RKO (cell line): Measurements from ENCODE around the gene SH3GLB1.

Experiments
- DNase-seq: peaks from one replicate; pipeline ENCODE4 v3.0.0-alpha.2; 2016; ENCODE audit warnings: low spot score

SH3GLB1 gene

DNA sequence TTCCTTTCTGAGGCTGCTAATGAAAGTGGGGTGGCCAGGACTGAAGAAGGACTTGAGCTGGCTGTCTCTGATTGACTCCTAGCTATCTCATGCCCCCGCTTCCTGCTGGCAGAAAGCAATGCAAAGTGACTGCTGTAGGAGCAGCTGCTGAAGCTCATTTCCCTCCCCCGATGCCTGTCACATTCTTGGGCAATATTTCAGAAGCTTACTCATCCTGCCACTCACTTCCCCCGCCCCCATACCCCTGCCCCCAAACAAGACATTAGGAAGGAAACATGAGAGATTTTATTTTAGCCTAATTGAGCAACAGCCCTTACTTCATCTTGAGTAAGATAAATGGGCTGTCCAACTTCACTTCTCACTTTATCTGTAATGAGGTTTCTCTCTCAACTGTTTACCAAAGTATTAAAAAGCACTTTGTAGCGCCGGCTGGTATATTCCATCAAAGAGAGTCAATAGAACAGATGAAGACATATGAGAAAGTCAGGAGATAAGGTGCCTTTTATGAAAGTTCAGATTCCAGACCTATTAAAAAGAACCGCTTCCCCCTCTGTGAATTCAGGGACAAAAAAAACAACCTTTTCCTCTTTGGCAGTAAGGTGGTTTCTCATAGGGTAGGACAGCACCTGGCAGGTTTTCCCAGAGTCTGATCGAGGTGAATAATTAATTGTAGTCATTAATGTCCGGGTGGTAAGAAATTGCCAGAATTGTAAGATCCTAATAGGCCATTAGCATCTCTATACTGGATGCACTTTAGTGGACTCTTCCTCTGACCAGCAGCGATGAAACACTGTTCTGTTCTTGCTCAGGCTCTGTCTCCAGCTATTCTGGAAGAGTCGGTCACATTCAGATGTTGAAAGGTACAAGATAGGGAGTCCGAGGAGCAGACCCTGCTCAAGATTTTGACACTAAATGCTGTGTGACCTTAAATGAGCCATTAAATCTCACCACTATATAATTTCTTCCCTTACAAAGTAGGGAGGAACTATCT is 70.2 kb downstream of the SH3GLB1 start:
- peak; percentile 99 for DNase-seq

DNA sequence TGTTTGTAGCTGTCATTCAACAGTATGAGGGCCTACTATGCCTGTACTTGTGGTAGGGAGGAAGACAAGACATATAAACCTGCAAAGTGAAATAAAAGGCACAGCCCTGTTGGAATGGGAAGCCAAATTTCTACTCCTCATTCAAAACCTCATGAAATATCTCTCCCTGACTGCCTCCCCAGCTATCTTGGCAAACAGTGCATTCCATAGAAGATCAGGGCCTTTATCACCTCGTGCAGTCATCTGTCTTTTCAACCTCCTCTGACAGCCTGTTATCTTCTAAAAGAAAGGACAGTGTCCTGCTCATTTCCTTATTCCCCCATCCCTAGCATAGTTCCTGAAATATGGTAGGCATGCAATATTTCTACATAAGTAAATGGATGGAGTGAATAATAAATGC is 71.0 kb downstream of the SH3GLB1 start:
- no peak for DNase-seq

DNA sequence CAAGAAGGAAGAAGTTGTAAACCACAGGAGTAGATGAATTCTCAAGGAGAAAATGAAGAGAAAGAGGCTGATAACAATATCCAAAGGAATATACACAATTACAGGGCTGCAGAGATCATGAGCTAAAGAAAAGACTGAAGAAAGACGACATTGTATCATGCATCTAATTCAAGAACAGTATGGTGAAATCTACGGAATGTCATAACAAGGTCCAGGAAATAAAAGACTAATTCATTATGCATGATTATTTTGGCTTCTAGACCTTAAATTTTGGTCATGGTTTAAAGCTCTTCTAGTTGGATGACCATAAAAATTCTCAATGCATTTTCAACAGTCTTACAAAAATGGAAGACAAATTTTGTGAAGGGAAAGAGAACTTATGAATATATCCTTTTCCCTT is 71.7 kb downstream of the SH3GLB1 start:
- no peak for DNase-seq

DNA sequence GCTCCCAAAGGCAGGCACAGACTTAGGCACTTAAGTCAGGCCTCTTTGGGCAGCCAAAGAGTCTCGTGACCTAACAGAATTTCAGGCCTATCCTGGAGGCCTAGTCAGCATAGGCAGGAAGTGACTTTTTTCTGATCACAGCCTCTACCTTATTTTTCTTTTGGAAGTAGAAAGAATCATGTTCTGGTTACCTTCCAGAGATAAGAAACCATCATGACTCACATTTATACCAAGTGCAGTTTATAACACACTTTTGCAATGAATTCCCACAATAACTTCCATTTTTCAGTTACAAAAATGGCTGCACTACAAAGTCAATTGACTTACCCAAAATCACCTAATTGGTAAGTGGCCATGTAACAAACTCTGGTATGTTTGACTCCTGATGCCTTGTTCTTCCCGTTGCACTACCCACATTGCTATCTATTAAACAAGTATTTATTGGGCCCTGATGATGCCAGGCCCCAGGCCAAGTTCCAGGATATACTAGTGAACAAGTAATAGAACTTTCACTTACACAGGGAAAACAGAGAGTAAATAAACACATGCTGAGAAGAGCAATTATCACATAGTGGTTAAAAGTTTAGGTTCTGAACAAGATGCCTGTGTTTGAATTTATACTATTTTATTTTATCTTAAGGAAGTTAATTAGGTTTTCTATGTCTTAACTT is 74.3 kb downstream of the SH3GLB1 start:
- peak; percentile 22 for DNase-seq

DNA sequence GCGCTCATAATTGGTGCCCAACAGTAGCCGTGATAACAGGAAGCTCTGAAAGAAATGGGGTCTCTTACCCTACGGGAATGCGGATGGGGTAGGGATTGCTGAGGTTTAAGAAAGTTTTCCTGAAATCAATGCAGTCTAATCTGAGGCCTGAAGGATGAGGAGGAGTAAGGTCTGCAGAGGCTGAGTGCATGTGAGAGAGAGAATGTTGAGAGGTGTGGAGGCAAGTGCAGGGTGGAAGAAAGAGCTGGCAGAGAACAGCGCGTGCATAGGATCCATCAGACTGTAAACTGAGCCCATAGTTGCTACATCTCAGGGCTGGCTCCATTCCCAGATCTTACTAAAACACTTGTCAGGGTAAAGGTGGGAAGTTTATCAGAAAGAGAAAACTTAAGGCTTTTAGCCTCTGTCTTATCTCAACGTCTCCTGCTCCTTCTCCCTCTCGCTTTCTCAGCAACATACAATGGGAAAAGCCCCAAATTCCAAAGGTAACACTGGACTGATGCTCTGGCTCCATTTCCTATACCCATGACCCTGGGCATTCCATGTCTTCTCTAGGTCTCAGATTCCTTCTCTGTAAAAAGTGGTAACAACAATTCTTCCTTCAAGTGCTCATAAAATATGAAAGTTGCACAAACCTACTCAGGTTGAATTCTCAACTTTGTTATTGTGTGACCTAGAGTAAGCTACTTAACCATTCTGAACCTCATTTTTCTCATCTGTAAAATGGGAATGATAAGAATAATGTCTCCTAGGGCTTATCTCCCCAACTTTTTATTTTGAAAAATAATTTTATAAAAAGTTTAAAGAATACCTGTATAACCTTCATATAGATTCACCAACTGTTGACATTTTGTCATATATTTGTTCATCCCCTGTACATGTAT is 75.2 kb downstream of the SH3GLB1 start:
- no peak for DNase-seq

DNA sequence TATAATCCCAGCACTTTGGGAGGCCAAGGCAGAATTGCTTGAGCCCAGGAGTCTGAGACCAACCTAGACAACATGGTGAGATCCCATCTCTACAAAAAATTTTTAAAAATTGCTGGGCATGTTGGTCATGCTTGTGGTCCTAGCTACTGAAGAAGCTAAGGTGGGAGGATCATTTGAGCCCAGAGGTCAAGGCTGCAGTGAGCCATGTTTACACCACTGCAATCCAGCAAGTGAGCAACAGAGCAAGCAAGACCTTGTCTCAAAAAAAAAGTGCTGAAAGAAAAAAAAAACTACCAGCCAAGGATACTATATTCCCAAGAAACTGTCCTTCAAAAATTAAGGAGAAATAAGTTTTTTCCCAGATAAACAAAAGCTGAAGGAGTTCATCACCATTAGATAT is 78.1 kb downstream of the SH3GLB1 start:
- no peak for DNase-seq

DNA sequence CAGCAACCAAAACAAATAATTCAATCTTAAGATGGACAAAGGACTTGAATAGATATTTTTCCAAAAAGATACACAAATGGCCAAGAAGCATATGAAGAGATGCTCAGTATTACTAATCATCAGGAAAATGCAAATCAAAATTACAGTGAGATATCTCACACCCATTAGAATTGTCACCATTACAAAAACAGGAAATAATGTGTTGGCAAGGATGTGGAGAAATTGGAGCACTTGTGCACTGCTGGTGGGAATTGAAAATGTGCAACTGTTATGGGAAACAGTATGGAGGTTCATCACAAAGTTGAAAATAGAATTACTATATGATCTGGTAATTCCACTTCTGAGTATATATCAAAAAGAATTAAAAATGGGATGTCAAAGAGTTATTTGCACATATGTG is 83.2 kb downstream of the SH3GLB1 start:
- DNase-seq: no peak

DNA sequence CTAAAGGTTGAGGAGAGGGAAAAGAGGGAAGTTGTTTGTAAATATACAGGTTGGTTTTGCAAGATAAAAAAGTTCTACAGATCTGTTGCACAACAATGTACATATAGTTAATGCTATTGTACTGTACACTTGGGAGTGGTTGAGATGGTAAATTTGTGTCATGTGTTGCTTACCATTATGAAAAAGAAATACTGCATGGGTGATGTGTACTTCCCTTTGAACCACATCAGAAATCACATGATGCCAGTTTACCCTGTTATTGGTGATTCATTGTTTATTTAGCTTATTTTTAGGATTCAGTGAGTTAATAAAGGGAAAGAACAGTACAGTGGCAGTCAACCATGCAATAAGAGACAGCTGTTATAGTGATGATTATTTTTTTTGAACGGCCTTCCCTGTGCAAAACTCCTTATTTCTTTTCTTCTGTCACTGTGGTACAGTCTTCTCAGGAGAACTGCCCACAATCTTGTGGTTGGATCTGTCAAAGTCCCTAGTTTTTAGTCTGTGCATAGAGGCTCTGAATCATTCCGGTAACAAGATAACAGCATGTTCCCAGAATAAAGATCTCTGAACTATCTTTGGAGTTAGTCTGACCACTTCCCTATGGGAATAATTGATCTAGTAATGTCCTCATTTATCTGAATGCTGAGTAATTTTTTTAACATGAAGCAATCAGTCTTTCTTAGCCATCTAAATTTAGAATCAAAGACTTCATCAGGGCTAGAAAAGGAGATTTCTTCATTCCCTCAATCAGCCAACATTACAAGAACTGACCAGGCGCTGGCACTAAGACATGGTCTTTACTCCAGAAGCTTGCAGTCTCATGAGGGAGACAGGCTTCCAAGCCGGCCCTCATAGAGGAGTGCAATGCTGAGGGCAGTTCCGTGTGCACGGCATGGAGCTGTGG is 84.2 kb downstream of the SH3GLB1 start:
- no peak for DNase-seq

DNA sequence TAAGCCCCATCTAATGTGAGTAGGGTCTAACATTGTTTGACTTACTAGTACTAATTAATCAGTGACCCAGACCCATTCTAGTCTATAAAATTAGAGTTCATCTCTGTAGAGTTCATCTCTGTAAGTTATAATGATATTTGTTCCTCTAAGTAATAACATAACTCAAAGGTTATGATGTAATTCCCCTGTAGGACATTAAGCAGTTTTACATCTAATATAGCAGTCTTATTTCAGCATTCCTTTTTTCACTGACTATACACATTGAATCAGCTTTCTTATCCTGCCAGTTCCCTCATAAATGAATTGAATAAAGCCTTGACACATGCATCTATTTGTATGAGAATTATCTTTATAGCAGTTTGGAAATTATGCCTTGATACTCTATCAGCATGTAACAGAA is 90.9 kb downstream of the SH3GLB1 start:
- DNase-seq: no peak
